Measurements from ENCODE around the gene CABS1.

CABS1 gene

GRCh38 chr4:70334681-70335080, at the start of gene CABS1:
Gene CABS1 (plus strand): TSS chr4:70334981. CDS start chr4:70335040, 59 bp downstream.
- no peak for DNase-seq (ENCODE audit: low spot score)

- no peak for DNase-seq (ENCODE audit: low spot score)
These were observed 46.1 kb upstream of the CABS1 start for GRCh38 chr4:70288651-70289050.

- DNase-seq (ENCODE audit: low spot score): no peak
These were observed 43.4 kb upstream of the CABS1 start for GRCh38 chr4:70291341-70291740.

DNA sequence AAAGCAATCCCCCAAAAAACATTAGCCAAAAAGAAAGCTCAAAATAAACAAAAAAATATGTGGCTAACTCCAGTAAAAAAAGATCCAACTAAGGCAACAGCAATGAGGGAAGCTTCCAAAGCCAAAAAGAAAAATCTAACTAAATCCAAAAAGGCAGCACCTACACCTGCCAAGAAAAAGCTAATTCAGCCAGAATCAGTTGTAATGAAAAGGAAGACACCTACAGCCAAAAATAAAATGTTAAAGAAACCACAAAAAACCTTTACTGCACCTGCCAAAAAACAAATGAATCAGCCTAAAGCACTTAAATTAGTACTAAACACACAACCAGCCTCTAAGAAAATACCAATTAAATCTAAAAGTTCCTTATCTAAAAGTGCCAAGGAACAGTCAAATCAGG, 37.2 kb upstream of the CABS1 start:
- no peak for DNase-seq (ENCODE audit: low spot score)

- no peak for DNase-seq (ENCODE audit: low spot score)
These were observed 36.7 kb upstream of the CABS1 start for GRCh38 chr4:70298051-70298450.

DNA sequence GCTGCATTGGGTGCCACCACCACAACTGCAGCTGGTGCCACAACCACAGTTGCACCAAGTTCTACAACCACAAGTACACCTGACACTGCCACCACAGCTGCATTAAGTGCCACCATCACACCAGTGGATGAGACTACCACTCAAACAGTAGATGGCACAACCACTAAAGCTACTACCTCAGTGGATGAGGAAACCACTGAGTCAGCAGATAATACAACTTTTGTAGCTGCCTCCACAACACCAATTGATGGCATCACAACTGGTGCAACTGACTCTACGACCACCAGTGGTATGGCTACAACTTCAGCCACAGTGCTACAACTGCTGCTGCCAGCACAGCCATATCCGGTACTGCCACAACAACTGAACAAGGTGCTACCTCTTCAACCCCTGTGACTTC, 35.1 kb upstream of the CABS1 start:
- no peak for DNase-seq (ENCODE audit: low spot score)

DNA sequence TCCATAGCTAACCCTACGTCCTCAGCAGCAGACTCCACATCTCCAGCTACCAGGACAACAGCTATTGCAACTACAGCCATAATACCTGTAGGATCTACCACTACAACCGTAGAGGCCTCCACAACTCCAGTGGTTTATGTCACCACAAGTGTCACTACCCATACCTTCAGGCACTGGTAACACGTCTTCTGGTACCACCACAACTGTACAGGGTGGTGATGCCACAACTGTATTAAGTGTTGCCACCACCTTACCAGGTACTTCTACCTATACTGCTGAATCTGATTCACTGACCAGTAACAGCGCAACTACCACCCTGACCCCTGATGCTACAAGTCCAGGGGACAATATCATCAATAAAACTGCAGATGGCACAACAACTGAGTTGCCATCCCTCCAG, 34.6 kb upstream of the CABS1 start:
- DNase-seq (ENCODE audit: low spot score): no peak

- DNase-seq (ENCODE audit: low spot score): no peak
These were observed 31.7 kb upstream of the CABS1 start for GRCh38 chr4:70303090-70303489.

GRCh38 chr4:70305601-70306000, 29.2 kb upstream of the CABS1 start:
- DNase-seq (ENCODE audit: low spot score): no peak

GRCh38 chr4:70306076-70306475, 28.7 kb upstream of the CABS1 start:
- DNase-seq (ENCODE audit: low spot score): no peak

DNA sequence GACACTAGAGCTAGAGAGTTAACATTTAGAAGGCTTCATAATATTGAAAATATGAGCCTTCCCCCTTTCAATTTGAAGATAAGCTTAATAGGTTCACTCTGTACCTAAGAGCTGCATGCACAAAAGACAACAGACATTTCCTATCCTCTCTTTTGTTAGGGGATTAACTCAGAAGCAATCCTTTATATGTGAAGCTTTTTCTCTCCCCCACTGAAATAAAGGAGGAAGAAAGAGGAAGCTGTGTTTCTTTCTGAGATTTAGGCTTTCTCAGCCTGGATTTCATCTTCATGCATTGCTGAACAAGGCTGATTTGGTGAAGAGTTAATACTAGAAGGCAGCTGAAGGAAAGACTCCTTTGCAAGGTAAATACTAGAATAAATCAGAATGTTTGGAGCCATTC, 21.0 kb upstream of the CABS1 start:
- DNase-seq (ENCODE audit: low spot score): no peak

- no peak for DNase-seq (ENCODE audit: low spot score)
These were observed 18.9 kb upstream of the CABS1 start for GRCh38 chr4:70315928-70316327.

- DNase-seq (ENCODE audit: low spot score): no peak
These were observed 8.7 kb upstream of the CABS1 start for GRCh38 chr4:70326052-70326451.

DNA sequence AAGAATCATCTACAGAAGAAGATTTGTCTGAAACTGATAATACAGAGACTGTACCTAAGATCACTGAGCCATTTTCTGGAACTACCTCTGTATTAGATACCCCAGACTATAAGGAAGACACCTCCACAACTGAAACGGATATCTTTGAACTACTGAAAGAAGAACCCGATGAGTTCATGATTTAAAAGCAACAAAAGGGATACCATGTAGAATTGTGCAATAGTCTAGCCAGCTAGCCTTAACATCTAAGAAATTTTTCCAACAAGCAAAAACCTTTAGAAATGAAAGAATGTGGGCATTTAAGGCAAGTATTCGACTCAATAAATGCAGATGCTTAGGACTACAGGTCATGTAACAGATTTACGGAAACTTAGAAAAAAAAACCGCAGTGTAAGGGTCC, 1.3 kb downstream of the CABS1 start:
- no peak for DNase-seq (ENCODE audit: low spot score)

DNA sequence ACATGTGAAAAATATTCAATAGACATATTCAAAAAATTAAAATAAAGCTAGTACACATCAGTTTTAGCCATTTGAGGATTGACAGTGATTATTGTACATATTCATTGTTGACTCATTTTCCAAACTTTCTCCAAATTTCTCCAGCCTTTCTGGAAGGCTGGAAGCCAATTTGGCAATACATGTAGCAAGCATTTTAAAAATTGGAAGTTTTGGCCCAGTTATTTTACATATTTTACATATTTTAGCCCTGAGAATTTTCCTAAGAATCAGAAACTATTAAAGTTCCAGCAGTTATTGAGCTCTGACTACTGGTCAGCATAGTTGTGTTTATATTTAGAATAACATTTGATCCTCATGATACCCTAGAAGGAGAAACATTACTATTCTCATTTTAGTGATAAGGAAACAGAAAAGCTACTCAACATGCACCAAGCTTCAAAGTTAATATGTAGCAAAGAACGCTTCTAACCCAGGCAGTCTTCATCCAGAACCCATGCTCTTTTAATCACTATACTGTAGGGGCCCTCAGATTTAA, 3.2 kb downstream of the CABS1 start:
- DNase-seq (ENCODE audit: low spot score): no peak

DNA sequence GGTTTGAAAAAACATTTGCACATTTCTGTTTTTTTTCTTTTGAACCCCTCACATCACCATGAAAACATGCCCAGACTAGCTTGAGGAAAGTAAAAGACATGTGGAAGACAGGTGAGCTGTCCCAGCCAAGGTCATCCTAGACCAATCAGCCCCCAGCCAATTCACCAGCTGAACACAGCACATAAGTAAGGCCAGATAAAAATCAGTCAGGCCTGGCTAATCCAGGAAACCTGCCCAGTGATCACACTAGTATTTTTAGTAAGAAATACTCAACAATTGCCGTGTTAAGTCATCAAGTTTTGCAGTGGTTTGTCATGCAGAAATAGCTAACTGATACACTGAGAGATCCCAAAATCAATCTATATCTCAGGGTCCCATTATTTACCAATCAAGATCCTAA, 21.4 kb downstream of the CABS1 start:
- DNase-seq (ENCODE audit: low spot score): no peak

GRCh38 chr4:70359115-70359661, 24.4 kb downstream of the CABS1 start:
- DNase-seq (ENCODE audit: low spot score): no peak

DNA sequence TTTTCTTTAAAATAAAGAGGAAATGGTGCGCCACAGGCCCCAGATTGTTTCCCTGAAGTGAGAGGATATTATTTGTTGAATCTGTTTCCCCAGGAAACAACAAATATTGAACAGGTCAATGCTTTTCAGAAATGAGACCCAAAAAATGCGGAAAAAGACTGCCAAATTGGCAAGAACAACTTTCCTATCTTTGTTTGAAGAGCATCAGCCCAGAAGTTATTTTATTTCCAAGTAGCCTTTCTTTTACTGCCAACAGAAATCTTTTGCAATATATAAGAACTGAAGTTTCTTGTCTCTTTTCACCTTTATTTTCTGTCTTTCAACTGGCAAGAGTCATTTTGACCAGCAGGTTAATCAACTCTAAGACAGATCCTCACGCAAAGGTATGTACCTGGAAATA, 25.7 kb downstream of the CABS1 start, which contains the start of gene SMR3A:
TSS of gene SMR3A (plus strand) at position 301 of the 400 bp plus-strand sequence. CDS start 1,356 bp downstream, outside the sequence.
- DNase-seq (ENCODE audit: low spot score): no peak

- DNase-seq (ENCODE audit: low spot score): no peak
These were observed 29.2 kb downstream of the CABS1 start for GRCh38 chr4:70364002-70364401.

- DNase-seq (ENCODE audit: low spot score): no peak
These were observed 30.7 kb downstream of the CABS1 start for GRCh38 chr4:70365479-70365878.

DNA sequence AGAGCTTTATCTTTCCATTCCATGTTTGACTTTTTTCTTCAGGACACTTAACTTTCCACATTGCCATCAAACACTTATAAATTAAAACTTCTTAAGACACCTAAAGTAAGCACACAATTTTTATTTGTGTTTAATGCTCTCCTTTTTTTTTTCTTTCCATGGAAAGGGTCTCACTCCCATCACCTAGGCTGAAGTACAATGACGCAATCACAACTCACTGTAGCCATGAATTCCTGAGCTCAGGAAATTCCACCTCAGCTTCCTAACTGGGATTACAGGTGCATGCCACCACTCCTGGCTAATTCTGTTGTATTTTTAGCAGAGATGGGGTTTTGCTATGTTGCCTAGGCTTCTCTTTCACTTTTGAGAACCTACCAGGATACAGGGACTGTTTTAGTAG, 33.0 kb downstream of the CABS1 start:
- no peak for DNase-seq (ENCODE audit: low spot score)

DNA sequence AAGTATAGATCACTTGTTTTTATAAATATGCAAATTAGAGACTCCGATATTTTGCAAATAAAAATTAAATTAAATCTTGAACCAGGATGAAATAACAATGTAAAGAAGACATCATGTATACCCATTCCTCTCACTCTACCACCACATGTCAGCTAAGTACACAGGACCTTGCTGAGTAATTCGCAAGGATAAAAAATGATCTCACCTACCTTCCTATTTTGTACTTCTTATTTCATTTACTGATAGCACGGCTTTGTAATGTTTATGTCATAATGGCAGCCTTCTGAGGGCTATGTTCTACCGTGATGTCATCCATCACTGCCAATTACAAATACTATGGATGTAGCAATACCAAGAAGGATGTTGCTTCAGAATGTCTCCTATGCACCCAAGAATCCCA, 37.2 kb downstream of the CABS1 start:
- no peak for DNase-seq (ENCODE audit: low spot score)

DNA sequence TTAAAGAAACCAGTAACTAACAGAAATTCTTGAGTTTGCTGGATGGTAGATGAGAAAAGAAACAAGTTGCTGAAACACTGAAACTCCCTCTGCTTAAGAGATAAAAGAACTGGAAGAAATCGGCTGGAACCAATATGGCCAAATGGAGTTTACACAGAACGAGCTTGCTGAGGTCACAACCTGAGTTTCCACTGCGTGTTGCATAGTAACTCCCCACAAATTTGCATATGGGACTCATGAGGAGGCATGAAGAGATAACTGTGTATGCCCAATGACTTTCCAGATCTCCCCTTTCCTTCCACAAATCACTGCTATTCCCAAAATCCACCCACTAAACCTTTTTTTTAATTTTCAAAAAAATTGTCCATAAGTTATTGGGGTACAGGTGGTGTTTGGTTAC, 38.0 kb downstream of the CABS1 start:
- DNase-seq (ENCODE audit: low spot score): no peak

DNA sequence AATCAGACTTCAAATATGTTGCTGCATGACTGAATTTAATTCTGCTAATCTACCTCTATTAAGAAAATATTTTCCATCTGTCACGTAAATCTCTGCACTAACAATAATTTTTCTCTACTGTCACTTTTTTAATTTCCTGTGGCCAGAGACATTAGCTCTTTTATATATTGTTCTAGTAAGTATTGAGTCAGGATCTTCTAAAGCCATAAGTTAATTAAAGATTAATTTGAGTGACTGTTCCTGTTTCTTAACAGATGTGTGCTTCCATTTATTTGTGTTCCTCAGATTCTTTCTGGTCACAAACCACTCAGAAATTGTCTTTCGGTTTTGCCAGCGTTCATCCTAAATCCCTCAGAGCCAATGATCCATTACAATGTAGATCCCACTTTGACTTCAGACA, 45.8 kb downstream of the CABS1 start:
- no peak for DNase-seq (ENCODE audit: low spot score)

Measured in kidney capillary endothelial cell (primary cell).